SIG-M5 treated with dmso at 0.1 percent for 504 hours (cell line): Measurements from ENCODE around the gene RAMAC.
"Not testable (repeated sequence)": the region's sequence is repeated elsewhere in the genome, so short reads cannot be mapped to it uniquely, and the experiment has no call there.

Experiments used
- DNase-seq: peaks from one replicate; lab custom pipeline; 2025; ENCODE audit not compliant: unreplicated experiment; lab: John Stamatoyannopoulos, UW

The RAMAC gene

GRCh38 chr15:83012076-83012426, 26.0 kb downstream of the RAMAC start:
- DNase-seq = no peak

DNA sequence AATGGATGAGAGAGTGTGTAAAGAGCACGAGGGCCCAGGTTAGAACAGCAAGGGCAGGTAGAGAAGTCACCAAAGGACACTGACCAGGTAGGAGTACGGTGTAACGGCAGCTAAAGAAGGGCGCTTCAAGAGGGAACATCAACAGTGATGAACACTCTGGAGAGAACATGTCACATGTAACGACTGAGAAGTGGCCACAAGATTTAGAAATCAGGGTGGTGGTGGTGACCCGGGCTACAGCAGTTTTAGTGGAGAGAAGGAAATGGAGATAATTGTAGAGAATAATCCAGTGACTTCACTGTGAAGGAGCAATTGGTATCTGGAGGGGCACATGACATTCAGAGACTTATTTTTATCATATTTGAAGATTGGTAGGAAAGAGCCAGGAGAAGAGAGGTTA, 26.6 kb downstream of the RAMAC start:
- DNase-seq = no peak

GRCh38 chr15:83014205-83014653, 28.2 kb downstream of the RAMAC start:
- DNase-seq = no peak

- no peak for DNase-seq
These were observed 29.4 kb downstream of the RAMAC start for GRCh38 chr15:83015361-83015760.

DNA sequence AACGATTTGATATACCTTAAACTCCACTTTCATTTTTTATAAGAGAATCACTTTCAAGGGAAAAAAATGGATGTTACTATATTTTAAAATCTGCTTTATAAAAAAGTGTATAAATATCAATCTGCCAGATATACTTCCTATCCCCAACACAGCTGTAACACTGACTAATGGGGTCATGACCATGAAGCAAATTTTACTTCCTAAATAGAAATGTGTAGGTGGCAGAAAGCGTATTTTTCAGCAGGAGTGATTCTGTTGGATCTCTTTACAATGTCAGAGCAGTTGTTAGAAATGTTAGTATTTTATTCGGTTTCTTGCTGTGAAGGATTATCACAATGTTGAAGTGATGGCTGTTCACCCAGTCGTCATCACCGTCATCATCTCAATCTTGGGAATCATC, 30.9 kb downstream of the RAMAC start:
- DNase-seq = no peak

GRCh38 chr15:83018436-83018835, 32.4 kb downstream of the RAMAC start:
- no peak for DNase-seq

GRCh38 chr15:83030021-83030420, 44.0 kb downstream of the RAMAC start:
- no peak for DNase-seq

DNA sequence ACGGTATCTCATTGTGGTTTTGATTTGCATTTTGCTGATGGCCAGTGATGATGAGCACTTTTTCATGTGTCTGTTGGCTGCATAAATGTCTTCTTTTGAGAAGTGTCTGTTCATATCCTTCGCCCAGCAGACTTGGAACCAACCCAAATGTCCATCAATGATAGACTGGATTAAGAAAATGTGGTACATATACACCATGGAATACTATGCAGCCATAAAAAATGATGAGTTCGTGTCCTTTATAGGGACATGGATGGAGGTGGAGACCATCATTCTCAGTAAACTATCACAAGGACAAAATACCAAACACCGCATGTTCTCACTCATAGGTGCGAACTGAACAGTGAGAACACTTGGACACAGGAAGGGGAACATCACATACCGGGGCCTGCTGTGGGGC, 45.2 kb downstream of the RAMAC start:
- not testable (repeated sequence) for DNase-seq

DNA sequence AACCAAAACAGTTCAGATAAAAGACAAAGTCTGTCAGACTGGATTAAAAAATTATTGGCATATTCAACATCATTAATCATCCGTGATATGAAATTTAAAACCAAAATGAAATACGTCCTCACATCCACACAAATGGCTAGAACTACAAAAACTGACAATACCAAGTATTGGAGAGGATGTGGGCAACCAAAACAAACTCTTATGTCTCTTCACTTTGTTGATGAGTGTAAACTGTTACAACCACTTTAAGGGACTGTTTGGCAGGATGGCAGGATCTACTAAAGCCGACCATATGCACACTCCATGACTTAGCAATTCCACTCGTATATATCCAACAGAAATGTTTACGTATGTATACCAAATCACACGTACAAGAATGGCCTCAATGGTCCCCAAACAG, 50.2 kb downstream of the RAMAC start:
- DNase-seq = no peak

GRCh38 chr15:83039206-83039605, 53.2 kb downstream of the RAMAC start:
- DNase-seq = no peak
